Measurements from ENCODE around the gene PPP1R15B.

DNA sequence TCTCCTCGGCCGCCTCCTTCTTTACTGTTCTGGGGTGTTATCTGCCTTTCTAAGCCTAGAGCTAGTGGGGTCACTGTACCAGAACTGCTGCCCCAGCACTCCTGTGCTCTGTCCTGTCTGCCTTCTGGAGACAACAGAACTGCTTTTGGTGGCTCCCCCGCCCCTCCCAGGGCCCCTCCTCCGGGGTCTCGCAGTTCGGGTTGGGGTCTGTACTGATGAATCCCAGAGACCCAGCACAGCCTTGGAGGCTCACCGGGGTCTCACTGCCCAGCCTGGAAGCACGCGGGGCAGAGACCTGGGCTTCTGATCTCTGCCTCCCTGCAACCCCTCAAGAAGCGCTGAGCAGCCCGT lies 48.7 kb downstream of the PPP1R15B start:
- TF ChIP-seq, protein P1, sequence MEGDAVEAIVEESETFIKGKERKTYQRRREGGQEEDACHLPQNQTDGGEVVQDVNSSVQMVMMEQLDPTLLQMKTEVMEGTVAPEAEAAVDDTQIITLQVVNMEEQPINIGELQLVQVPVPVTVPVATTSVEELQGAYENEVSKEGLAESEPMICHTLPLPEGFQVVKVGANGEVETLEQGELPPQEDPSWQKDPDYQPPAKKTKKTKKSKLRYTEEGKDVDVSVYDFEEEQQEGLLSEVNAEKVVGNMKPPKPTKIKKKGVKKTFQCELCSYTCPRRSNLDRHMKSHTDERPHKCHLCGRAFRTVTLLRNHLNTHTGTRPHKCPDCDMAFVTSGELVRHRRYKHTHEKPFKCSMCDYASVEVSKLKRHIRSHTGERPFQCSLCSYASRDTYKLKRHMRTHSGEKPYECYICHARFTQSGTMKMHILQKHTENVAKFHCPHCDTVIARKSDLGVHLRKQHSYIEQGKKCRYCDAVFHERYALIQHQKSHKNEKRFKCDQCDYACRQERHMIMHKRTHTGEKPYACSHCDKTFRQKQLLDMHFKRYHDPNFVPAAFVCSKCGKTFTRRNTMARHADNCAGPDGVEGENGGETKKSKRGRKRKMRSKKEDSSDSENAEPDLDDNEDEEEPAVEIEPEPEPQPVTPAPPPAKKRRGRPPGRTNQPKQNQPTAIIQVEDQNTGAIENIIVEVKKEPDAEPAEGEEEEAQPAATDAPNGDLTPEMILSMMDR (IDR thresholded peaks at IDR 0.05) = no peak
- no peak for TF ChIP-seq POLR2A (IDR thresholded peaks at IDR 0.05)
